Urinary bladder (tissue), 4 donors: Measurements from ENCODE around the gene RSF1. TPM values are rescaled to one million over a fixed set of nuclear protein-coding genes. Genes with fewer than 3 reads are reported as not detected.
"Not testable (repeated sequence)": the region's sequence is repeated elsewhere in the genome, so short reads cannot be mapped to it uniquely, and the experiment has no call there.

Experiments
- DNase-seq: peaks from one replicate; pipeline ENCODE4 v3.0.0-alpha.2; 2015; ENCODE audit errors: extremely low spot score
- H3K27ac ChIP-seq: one replicate; pipeline ENCODE4 v1.5.1; 2013; ENCODE audit warnings: low read depth, mild to moderate bottlenecking, moderate library complexity
- H3K36me3 ChIP-seq: one replicate; pipeline ENCODE4 v1.6.1; 2013; ENCODE audit warnings: mild to moderate bottlenecking, moderate library complexity; ENCODE audit not compliant: insufficient read depth
- H3K4me1 ChIP-seq: one replicate; pipeline ENCODE4 v1.6.1; 2013; ENCODE audit warnings: mild to moderate bottlenecking, moderate library complexity; ENCODE audit not compliant: insufficient read depth
- H3K4me3 ChIP-seq: one replicate; pipeline ENCODE4 v1.5.1; 2013; ENCODE audit warnings: low read depth, low read length
- WGBS: extraction: QIAGEN DNeasy Blood & Tissue Kit; methylation state at CpG from one replicate; pipeline ENCODE4 v1.1.7; 2013; 5-methylcytosine and 5-hydroxymethylcytosine counted together
- polyA plus RNA-seq: library from polyadenylated mRNA; stranded (reverse); fragments of 200-250 nt; gene quantifications from one replicate; pipeline ENCODE4 v1.2.3, GENCODE V29; 2013
- small RNA-seq: library from RNA; depleted of rRNA; stranded (forward); fragments of <200 nt; gene quantifications from one replicate; pipeline ENCODE3, GENCODE V24; 2014
- total RNA-seq: library from RNA; depleted of rRNA; stranded (reverse); fragments of >200 nt; gene quantifications from one replicate; pipeline ENCODE4 v1.2.3, GENCODE V29; 2014
- donor health status: healthy with polysubstance abuse.
- donor health status: healthy.

The RSF1 gene
- total and polyA plus RNA-seq, 2 donors: 20.5 to 81.1 TPM

DNA sequence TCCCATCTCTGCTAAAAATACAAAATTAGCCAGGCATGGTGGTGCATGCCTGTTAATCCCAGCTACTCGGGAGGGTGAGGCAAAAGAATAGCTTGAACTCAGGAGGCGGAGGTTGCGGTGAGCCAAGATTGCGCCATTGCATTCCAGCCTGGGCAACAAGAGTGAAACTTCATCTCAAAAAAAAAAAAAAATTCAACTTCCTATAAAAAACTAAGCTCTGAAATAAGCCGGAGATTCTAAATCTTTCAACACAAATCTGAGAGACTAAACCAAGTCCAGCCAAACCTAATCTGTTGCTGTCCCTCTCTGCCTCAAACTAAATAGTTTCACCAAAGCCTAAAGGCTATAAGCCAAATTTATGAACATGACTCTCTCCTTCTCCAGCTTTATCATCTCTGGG, 186.6 kb downstream of the RSF1 start:
- 46% methylated on average over 5 of the region's 5 CpGs for WGBS
- not testable (repeated sequence) for H3K4me3 ChIP-seq, DNase-seq, H3K4me1 ChIP-seq, H3K27ac ChIP-seq, H3K36me3 ChIP-seq

DNA sequence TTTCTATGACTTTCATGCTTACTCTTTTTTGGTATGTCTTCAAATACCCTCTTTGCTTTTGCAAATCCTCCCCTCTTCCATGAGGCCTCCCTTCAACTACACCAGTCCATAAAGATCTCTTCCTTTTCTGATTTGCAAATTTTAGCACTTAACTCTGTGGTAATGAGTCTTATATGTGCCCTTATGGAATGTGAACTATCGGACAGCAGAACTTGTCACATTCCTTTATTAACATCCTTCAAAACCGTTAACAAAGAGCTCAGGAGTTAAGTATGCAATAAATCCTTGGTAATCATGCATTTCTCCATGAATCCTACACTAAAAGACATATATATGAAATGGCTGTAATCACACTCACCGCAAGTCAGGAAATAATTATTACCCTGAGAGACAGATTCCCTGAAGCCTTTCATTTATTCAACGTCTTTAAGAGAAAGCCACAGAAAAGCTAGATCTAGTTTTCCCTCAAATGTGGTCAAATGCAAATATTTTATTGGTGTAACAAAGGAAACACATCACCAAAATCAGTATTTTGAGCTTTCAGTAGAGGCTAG, 190.3 kb downstream of the RSF1 start:
- H3K27ac ChIP-seq: no peak overlapping the region
- H3K4me3 ChIP-seq: no peak overlapping the region
- 80% methylated on average over 4 of the region's 4 CpGs for WGBS
- DNase-seq: no peak
- peaks cover 2% of the 10 kb centered on the region for H3K36me3 ChIP-seq
- H3K4me1 ChIP-seq: no peaks in the 10 kb centered on the region

DNA sequence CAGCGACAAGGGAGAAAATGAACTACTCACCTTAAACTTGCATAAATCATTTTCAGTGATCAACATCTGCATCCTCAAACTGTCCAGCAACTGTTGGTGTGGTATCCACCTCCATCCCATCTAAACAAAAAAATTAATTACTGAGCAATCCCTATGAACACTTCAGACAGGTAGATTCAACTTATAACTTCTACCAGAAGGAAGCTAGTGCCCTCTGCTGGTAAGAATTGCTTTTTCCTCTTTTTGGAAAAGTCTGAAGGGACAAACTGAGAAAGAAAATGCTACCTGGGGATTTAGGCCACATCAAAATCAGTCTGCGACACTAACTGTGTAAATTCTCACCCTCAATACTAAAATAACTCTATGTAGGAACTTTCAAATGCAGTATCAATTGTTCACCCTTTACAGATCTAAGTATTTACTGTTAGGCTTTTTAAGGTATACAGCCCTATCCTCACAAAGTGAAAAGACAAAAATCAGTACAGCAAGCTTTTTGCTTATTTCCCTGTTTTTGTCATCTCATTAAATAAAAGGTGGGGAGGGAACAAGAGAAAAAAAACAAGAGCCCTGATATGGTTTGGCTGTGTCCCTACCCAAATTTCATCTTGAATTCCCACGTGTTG, 200.8 kb downstream of the RSF1 start:
- WGBS: 88% methylated on average over 3 of the region's 3 CpGs
- no peak for DNase-seq

DNA sequence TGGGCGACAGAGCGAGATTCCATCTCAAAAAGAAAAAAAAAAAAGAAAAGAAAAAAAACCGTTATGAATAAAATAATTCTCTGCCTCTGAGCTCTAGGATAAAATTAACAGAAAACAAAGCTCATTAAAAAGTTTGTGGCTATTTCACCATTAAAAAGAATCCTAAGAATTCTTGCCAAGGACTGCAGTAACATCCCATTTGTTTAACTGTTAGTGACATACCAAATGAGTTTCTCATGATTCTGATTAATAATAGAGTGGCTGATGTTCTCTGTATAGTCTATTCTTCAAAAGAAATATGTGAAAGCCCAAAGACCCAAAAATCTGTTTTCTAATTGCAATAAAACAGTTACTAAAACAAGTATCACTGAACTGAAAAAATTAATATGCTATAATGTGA, 202.6 kb downstream of the RSF1 start:
- Histone ChIP-seq H3K27ac (no peak overlapping the region), H3K4me3 (no peak overlapping the region), H3K4me1 (no peaks in the 10 kb centered on the region), H3K36me3 (peaks cover 2% of the 10 kb centered on the region)
- WGBS: 89% methylated on average over 3 of the region's 3 CpGs
- DNase-seq: no peak

More for the DNA sequence above, 200.8 kb downstream of the RSF1 start:
- Histone ChIP-seq H3K4me1 (no peaks in the 10 kb centered on the region), H3K27ac (no peak overlapping the region), H3K36me3 (peaks cover 5% of the 10 kb centered on the region), H3K4me3 (no peak overlapping the region)

DNA sequence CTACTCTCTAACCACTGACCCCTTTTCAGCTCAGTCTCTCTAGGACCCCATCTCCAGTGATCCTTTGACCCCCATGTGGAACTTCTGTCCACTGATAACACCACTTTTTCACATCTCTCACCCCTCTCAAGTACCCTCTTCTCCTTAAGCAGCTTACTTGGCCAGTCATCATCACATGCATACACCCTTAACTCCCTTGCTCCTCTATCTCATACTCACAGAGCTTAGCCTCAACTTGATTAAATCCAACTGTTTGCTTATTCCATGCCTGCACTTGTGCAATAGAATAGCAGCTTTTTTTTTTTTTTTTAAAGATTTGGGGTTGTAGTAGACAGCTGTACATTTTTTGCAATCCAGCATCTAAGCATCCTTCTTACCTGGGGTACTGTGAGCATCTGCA, 208.6 kb downstream of the RSF1 start:
- Histone ChIP-seq H3K36me3 (no peaks in the 10 kb centered on the region), H3K27ac (no peak overlapping the region), H3K4me1 (no peaks in the 10 kb centered on the region), H3K4me3 (no peak overlapping the region)
- no peak for DNase-seq

Small RNA genes lying within 50 kb of the gene (small RNA-seq; reads per million reads assigned to genes)
- not detected for gene RF00019

Other genes starting within 250 kb of the RSF1 start
- gene AQP11, start 230.8 kb downstream of the RSF1 start, total RNA-seq: 2.5 TPM
- 0.66 TPM for gene AQP11, start 230.8 kb downstream of the RSF1 start, polyA plus RNA-seq
- gene CLNS1A, start 182.9 kb downstream of the RSF1 start, total RNA-seq: 187 TPM
- 97.0 TPM for gene CLNS1A, start 182.9 kb downstream of the RSF1 start, polyA plus RNA-seq
- 24.6 TPM for gene AAMDC, start 422 bp upstream of the RSF1 start, total RNA-seq
- 74.5 TPM for gene AAMDC, start 422 bp upstream of the RSF1 start, polyA plus RNA-seq
- 50.4 TPM for gene INTS4, start 173.9 kb upstream of the RSF1 start, total RNA-seq
- gene INTS4, start 173.9 kb upstream of the RSF1 start, polyA plus RNA-seq: 14.5 TPM
- 2.3 TPM for gene KCTD14, start 202.6 kb upstream of the RSF1 start, total RNA-seq
- 1.4 TPM for gene KCTD14, start 202.6 kb upstream of the RSF1 start, polyA plus RNA-seq
- 0.48 TPM for gene THRSP, start 243.1 kb upstream of the RSF1 start, total RNA-seq
- gene THRSP, start 243.1 kb upstream of the RSF1 start, polyA plus RNA-seq: 6.5 TPM